HG02798 (cell line): ENCODE measurements around the gene MALSU1.
A peak's percentile ranks its signal among the peaks of the same experiment; 100 is the strongest.

Experiments used
- ATAC-seq: cut with Tn5 transposase; IDR thresholded peaks from one replicate; pipeline ENCODE4 v1.9.1; 2021; ENCODE audit warnings: mild to moderate bottlenecking; ENCODE audit not compliant: unreplicated experiment, poor library complexity

The MALSU1 gene

DNA sequence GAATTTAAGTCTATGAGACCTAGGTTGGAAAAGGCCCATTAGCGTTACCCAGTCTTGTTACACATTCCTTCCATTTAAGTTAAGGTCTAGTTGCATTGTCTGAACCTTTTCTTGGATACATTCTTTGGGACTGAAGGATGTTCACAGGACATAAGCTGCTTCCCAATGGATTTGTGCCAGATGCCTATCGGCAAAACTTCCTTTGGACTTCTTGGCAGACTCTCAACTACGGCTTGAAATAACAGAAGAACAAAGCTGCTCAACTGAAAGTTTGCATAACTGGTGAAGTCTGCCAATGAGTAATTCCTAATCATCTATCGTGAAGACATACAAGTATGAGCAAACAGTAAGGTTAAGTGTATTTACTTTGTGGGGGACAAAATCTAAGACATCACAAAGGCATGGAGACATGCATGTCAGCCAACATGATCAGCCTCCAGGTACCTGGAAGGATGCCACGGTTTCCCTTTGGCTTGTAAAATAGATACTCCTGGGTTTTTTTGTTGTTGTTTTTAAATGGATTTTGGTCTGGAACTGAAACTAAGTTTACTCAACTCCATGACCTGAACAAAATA lies 35.4 kb downstream of the MALSU1 start:
- ATAC-seq, result no peak

DNA sequence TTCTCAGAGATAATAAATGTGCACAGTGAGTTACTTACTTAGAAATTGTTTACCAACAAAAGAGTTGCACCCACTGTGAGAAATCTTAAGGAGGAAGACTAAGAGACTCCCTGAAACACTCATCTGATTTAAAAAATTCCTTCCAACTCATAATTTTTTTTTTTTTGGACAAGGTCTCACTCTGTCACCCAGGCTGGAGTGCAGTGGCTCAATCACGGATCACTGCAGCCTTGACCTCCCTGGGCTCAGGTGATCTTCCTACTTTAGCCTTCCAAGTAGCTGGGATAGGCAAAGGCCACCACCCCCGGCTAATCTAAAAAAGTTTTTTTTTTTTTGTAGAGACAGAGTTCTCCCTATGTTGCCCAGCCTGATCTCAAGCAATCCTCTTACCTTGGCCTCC lies 36.0 kb downstream of the MALSU1 start:
- no peak for ATAC-seq

DNA sequence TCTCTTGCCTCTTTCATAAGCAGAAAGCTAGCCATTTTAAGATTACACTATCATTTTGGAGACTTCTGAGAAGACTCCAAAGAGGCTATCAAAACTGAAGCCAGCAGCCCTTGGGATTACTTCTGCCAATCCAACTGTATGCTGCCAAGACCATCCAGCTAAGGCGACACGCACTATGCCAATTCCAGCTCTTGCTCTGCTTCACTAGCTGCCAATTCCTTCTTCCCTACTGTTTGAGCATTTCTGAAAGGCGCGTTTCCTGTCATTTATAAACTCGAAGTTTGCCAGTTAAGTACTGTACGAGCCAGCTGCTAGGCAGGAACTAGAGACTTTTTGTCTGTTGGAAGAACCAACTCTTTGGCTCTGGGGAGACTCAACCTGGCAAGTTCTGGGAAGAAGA lies 36.5 kb downstream of the MALSU1 start:
- ATAC-seq, result no peak

DNA sequence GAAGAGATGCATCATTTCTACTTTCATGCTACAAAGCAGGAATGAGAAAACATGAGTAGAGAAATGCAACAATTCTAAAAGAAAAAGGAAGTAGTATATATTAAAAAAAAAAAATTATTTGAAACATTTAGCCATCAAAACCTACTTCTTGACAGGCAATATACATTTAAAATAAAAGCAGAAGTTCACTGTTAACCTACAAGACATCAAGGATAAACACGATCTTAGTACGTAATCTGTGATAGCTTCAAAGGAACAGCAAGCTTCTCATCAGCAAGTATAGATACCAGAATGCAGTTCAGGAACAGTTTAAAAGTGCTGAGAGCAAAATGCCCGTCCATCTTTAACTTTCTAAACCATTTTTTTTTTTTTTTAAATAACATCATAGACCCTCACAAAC lies 36.9 kb downstream of the MALSU1 start:
- ATAC-seq, result no peak

DNA sequence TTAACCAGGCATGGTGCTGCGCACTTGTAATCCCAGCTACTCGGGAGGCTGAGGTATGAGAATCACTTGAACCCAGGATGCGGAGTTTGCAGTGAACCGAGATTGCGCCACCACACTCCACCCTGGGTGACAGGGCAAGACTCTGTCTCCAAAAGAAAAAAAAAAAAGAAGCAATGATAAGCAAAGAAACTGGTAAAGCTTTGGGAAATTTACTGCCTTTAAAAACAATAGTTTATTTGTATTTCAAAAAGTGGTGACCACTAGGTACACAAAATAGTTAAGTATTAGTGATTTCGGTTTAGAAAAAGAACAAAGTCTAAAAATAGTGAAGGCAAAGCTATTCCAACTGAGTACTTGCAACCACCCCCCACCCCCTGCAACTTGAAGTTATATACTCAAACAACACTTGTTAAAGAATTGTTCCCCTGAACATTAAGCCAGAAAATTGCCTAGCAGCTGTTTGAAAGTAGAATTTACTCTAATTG lies 37.7 kb downstream of the MALSU1 start:
- ATAC-seq, result no peak

DNA sequence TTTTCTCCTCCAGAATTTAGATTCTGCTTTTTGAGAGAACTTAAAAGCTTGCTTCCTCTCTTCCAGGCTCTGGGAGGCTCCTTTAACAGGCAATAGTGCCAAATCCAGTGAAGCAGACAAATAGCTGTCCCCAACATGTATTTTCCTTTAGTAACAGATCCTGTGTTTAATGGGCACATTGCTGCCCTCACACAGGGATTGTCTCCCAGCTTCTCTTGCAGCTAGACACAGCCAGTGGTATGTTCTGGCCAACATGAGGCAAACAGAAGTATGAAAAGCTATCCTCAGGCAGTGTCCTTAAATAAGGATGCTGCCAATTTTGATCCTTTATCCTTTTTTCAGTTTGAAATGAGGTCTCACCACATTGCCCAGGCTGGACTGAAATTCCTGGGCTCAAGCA lies 38.2 kb downstream of the MALSU1 start:
- ATAC-seq, result no peak

DNA sequence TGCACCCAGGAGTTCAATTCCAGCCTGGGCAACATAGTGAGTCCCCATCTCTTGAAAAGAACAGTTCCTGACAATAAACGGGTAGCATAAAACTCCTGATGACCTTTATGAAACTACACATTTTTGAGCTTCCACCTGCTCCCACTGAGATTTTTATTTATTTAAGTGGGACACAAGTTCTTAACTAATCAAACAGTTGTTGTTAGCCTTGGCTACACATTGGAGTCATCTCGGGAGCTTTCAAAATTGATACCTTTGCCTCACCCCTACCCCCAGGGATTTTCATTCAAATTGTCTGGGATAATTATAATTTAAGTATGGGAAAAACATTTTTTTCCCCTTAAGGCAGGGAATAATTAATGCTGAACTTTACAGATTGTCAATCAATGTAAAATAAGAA lies 39.3 kb downstream of the MALSU1 start:
- no peak for ATAC-seq

DNA sequence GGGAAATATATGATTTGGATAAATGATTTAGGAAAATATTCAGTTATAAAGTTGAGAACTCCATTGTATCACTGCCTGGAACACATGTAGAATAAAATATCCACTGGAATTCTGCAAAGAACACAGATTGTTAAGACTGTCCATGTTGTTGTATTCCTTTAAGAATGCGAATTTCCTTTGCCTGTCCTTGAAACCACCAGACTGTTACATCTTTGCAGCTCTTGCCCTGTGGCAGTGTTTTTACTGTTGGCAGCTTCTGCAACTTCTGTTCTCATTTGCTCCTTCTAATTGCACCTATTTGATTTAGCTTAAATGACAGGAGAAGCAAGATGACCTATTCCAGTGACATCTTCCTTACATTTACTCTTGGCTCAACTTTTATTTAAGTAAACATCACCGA lies 39.7 kb downstream of the MALSU1 start:
- no peak for ATAC-seq

DNA sequence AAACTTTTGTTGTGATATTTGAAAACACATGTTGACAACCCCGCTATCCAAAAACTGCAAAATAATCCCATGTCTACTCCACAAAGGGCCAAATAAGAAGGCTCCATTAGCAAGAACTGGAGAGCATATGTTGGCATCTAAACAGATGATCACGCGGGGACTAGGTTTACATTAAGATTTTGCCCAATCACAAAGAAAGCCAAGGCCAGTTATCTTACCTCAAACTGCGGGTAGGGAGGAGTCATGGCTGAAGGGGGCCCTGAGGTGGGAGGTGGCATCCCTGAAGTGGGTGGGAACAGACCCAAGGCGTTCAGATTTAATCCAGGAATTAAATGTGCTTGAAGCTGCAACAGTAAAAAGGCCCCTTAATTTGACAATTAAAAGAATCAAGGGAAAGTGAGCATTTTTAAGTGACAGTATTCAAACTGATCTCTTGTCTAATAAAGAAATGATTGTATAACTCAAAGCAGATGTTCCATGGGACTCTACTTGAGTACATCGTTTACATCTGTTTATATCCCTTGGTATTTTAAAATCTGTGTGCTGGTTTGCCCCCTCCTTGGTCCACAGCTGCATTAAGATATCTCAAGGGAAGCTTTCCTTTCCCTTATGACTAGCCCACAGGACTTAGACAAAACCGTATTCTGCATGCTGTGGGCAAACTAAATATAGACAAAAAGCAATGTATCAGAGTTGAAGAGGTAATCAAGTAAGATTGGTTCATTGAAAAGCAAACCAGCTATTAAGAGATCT lies 42.9 kb downstream of the MALSU1 start:
- no peak for ATAC-seq

DNA sequence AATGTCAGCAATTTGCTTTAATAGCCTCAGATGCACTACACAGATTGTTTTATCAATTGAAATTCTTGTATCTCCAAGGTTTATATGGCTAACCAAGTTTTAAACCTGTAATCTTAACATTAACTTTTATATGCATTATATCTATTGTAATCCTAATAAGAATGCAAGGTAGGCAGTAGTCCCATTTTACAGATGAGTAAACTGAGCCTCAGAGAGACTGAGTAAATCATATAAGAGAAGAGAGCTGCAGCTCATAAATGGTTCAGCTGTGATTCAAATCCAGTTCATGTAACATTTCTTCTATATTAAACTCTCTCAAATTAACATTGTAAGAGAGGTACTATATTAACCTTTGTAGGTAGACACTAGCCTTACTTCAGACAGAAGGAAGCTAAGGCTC lies 44.0 kb downstream of the MALSU1 start:
- ATAC-seq, result no peak

DNA sequence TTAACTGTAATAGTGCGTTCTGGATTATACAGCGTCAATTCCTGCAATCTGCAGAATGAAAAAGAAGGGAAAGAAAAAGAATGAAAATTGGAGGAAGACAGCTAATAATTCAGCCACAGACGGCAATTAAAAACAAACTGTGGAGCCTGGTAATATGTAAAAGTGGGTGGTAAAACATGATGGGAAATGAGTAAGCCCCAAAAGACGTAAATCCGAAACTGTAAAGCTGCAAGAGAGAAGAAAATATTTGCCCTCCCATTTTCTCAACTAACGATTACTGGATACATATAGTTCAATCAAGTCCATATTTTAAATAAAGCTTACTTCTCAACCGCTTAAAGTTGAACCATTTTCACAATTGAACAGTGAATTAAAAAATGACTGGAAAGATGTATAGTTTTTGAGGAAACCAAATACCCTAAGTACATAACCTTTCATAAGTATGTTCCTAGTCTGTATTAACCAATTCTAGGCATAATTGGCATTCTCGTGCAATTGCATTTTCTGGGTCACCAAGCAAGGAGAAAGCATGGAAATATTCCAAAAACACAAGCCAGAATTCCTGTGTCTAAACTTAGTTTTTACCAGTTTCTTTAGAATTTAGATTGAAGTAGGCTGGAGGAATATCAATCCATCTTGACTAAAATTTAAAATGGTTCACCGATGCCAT lies 44.8 kb downstream of the MALSU1 start:
- no peak for ATAC-seq

DNA sequence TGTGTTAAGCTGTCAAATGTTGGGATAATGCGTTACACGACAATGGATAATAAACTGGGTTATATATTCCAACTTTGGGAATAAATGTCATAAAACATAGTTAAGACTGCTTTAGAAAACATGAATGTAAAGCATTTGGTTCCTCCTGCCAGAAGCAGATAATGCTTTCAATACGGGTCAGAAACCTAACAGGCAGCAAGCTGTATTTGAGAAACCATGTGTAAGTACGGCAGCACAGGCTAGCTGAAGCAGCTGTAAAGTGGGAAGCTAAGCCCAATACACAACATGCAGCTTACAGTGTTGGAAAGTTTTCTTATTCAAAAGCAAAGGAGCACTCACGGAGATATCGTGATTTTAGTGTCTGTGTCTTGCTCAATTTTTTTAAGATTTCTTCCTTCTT lies 46.5 kb downstream of the MALSU1 start:
- no peak for ATAC-seq

DNA sequence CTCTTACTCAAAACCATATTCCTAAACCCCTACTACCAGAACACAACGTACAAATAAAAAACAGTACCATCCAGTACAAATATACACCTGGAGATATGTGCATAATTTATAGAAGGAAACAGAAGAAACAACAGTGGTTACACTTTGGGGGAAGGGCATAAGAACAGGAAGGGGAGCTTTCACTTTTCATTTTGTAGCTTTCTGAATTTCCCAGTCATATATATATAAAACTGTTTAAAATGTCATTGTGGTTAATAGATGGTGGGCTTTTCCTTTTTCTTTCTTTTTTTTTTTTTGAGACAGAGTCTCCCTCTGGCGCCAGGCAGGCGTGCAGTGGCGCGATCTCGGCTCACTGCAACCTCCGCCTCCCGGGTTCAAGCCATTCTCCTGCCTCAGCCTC lies 47.2 kb downstream of the MALSU1 start:
- no peak for ATAC-seq

DNA sequence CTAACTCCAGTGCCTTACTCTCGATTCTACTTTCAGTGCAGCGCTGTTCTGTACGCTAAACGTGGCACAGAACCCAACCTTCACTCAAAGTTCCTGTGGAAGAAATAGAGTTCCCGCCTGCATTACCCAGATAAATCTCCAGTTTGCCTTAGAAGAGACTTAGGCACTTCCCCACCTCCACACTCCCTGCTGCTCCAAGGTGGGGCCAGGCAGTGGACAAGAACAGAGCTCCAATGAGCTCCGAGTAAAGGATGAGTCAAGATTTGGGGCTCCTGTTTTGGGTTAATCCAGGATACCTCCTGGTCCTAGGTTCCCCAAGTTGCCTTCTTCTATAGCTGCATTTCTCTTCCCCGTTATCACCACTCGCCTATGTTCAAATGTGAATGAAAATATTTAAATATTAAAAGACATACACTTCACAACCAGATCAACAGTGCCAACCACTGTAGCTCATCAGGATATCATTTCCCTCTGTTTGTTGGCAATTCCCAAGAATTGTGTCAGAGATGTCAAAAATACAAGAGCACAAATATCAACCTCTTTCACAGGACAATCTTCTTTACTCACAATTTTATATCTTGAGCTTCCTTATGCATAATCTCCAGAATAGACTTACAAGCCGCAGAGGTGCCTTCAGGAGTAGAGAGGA lies 48.0 kb downstream of the MALSU1 start:
- no peak for ATAC-seq

DNA sequence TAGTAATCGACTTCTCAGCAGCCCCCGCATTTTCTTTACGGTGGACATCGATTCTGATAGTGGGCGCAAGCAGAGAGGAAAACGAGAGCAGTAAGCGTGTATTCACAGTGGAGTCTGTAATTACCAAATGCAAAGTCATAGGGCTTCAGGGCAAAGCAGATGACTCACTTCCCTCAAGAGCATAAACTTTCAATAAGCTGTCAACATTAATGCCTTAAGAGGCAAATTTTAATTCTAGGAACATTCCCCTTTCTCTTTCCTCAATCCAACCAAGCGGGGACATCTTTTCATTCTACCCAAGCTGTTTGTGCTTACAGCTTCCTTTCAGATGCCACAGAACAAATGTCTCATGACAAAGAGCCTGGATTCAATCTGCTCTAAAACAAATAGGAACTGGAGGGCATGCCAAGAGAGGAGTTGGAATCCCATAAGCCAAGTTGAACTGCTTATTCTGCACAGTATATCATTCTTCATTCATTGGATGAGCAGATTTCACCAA lies 48.6 kb downstream of the MALSU1 start:
- ATAC-seq, result no peak

DNA sequence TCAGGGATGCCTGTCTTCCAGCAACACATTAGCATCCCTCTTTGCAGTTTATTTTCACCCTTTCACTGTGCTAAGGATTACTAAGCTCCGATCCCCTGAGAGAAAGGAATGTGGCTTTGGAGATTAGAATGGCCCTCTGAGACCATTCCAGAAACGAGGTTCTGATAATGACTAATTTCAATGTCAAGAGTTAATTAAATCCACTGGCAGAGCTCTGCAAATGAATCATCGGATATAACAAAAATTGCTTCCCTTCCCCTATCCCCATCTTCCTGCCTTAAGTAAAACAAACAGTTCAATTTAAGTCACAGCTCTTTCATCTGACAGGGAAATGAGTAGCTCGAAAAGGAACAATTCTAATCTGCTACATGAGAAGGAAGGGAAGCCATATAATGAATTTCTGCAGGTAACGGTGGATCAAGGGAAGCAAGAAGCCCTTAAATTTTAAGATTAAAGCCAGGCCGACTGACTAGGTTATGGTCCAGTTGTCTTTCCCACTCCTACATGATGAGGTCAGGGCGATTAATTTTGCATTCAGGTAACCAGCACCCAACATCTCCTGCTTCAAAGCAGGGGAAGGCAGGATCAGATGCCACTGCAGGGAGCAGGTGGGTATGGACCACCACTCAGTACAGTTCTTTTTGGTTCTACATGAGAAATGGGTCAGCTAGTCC lies 50.5 kb downstream of the MALSU1 start:
- ATAC-seq, result no peak

DNA sequence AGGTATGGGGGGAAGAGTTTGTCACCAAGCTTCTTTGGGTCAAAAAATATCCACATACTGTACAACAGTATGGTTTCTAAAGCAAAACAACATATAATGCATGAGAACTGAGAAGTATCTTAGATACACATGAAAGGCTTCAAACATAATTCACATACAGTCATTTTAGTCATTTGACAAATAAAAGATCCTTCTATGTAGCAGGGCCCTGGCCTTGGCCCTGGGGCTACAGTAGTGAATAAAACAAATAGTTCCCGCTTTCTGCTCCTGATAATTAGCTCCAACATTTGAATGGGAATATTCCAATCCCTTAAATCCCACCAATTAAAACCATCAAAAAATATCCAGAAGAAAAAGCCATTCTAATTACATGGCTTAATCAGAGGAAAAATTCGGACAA lies 51.3 kb downstream of the MALSU1 start:
- no peak for ATAC-seq

DNA sequence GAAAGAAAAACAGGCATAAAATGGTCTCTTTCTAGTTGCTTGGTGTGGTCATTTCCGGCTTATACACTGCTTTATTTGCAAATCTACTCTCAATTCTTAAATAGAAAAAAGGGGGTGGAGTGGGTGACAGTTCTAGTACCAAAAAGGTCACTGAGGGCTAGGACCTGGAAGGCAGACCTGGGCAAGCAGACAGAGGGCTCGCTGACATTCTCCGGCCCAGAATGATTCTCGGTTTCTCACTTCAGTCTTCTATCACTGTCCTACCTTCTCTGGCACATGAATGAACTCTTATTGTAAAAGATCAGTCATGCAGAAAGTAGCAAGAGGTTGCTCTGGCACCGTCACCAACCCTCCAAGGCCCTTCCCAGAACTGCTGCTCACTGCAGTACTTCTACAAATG lies 54.0 kb downstream of the MALSU1 start:
- peak; percentile 50 for ATAC-seq

DNA sequence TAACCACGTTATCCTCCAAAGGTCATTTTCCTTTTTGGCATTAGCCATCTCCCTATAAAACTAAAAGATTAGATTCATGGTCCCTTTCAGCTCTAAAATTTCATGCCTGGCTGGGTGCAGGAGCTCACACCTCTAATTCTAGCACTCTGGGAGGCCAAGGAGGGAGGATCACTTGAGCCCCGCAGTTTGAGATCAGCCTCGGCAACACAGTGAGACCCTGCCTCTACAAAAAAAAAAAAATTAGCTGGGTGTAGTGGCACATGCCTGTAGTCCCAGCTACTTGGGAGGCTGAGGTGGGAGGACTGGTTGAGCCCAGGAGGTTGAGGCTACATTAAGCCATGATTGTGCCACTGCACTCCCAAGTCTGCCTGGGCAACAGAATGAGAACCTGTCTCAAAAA lies 57.0 kb downstream of the MALSU1 start:
- ATAC-seq, result no peak

DNA sequence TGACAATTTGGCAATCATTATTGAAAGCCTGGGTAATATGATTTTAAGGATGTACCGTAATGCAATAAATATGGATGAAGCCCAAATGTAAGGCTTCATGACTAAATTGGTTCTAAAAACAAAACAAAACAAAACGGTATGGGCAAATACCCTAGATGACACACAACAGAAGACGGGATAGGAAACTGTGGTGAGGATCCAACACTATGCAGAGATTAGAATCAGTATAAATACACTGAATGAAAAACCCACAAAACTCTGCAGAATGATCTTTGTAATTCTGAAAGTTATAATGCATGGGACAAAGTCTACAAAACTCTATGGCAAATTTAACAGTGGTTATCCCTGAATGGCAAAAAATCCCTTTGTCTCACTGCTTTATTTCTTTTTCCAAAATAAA lies 57.6 kb downstream of the MALSU1 start:
- ATAC-seq, result no peak
